ENCODE data around the gene CELF4. TPM values are rescaled to one million over a fixed set of nuclear protein-coding genes. Genes with fewer than 3 reads are reported as not detected.

CELF4 gene
- total and polyA plus RNA-seq, 2 donors (not counting 3 experiments of a cell fraction or from before 2014, with no cell fraction given), result not detected

- H3K79me2 ChIP-seq (ENCODE audit: control insufficient read depth, insufficient read depth, low read length), result no peaks in the 10 kb centered on the region
- H3K4me1 ChIP-seq (ENCODE audit: control insufficient read depth, extremely low read depth, insufficient read depth, low read length), result no peaks in the 10 kb centered on the region
- no peak overlapping the region for H3K27ac ChIP-seq (ENCODE audit: insufficient read depth, low read depth, low read length)
- DNase-seq (ENCODE audit: low read depth, low spot score), result no peak
- dilution Hi-C loops (cut with MboI; ENCODE audit: extremely low pct_ligation_motif_present, low sequenced_read_pairs) (no loop called here), intact Hi-C loops (cut with micrococcal nuclease) (loop anchor here (1.0 to 2.0 kb wide), 4 partner anchors 94 to 596 kb away; no protein-coding TSS in a partner anchor)
- CTCF ChIA-PET, result interaction anchor here (0.8 to 3.8 kb wide), 5 partner anchors 94 to 597 kb away, joined by 3 to 43 read pairs (median 8); no protein-coding TSS in a partner anchor
- TF ChIP-seq MYC (IDR thresholded peaks at IDR 0.05; ENCODE audit: low read depth, low read length) (no peak), POLR2A (IDR thresholded peaks at IDR 0.05; ENCODE audit: low read depth, low read length) (no peak), GATA2 (IDR thresholded peaks at IDR 0.05; ENCODE audit: insufficient read depth, insufficient read length, low read depth, low read length) (no peak), JUN (IDR thresholded peaks at IDR 0.05; ENCODE audit: borderline replicate concordance, insufficient read depth, insufficient read length, low read depth) (no peak), CTCF (IDR thresholded peaks at IDR 0.05; ENCODE audit: extremely low read depth in 1 of 2, insufficient read depth in 1 of 2, low read depth in 1 of 2, low read length in 2 of 2) (no peak)
- no peak overlapping the region for H3K9ac ChIP-seq (replicated peaks; ENCODE audit: extremely low read depth, insufficient read depth, low read length)
- peaks cover 7 to 8% of the 10 kb centered on the region in 2 experiments for H3K27me3 ChIP-seq (ENCODE audit: control insufficient read depth in 2 of 2, insufficient read depth in 2 of 2, low read length in 2 of 2)
- H4K20me1 ChIP-seq (replicated peaks; ENCODE audit: control insufficient read depth, extremely low read depth, insufficient read depth, low read length), result no peaks in the 10 kb centered on the region
- no TSS peak for BruUV-seq (replicated peaks)
- no peak for FAIRE-seq
- no peaks in the 10 kb centered on the region for H3K9me1 ChIP-seq (replicated peaks; ENCODE audit: control insufficient read depth, extremely low read depth, insufficient read depth, low read length)
- no peak overlapping the region for H3K4me2 ChIP-seq (ENCODE audit: insufficient read depth, low read length)
- H3K4me3 ChIP-seq (replicated peaks in 1 of 3; ENCODE audit: insufficient read depth in 1 of 3, low read depth in 1 of 3, low read length in 3 of 3), result no peak overlapping the region
- H3K9me3 ChIP-seq (replicated peaks; ENCODE audit: control insufficient read depth, insufficient read depth, low read length), result no peaks in the 10 kb centered on the region
- POLR2A ChIA-PET, result no interaction called here
- H2AFZ ChIP-seq (ENCODE audit: low read depth, low read length), result no peak overlapping the region
- no peaks in the 10 kb centered on the region for H3K36me3 ChIP-seq (ENCODE audit: control insufficient read depth in 2 of 2, extremely low read depth in 1 of 2, insufficient read depth in 2 of 2, low read length in 2 of 2)
Measured at GRCh38 chr18:37538526-37539205, 26.9 kb downstream of the CELF4 start.
